ENCODE results near the gene ERBB4.

GRCh38 chr2:212379103-212379502 lies 159.5 kb downstream of the ERBB4 start:
- no peak for TF ChIP-seq CTCF (IDR thresholded peaks at IDR 0.05 in 4 of 5, conservative IDR thresholded peaks at IDR 0.05 in 1 of 5)
- TF ChIP-seq POLR2A (IDR thresholded peaks at IDR 0.05), result no peak

Measured in gastrocnemius medialis (tissue), 4 donors.